Memory B cell (primary cell): Measurements from ENCODE around the gene CERS6.

ENCODE experiments used
- ATAC-seq: fragments of 150-1000 bp; cut with Tn5 transposase; 2 replicates; pipeline ENCODE4 v1.10.0; 2021; ENCODE audit warnings: low read depth, mild to moderate bottlenecking, moderate library complexity
- DNase-seq, 2 donors: peaks; one replicate each; pipeline ENCODE4 v3.0.0; 2022; ENCODE audit warnings: low spot score in 2 of 2
- H3K27ac Mint-ChIP-seq: one replicate; pipeline ENCODE4 v1.8.0; 2022; ENCODE audit warnings: mild to moderate bottlenecking, moderate library complexity, mixed read lengths
- H3K27me3 Mint-ChIP-seq: one replicate; pipeline ENCODE4 v1.8.0; 2022; ENCODE audit warnings: mixed read lengths
- H3K36me3 Mint-ChIP-seq: one replicate; pipeline ENCODE4 v1.8.0; 2022; ENCODE audit warnings: mild to moderate bottlenecking, mixed read lengths
- H3K4me1 Mint-ChIP-seq: one replicate; pipeline ENCODE4 v1.8.0; 2022; ENCODE audit warnings: mixed read lengths
- H3K4me3 Mint-ChIP-seq: one replicate; pipeline ENCODE4 v1.8.0; 2022; ENCODE audit warnings: mild to moderate bottlenecking, moderate library complexity, mixed read lengths
- H3K9me3 Mint-ChIP-seq: one replicate; pipeline ENCODE4 v1.8.0; 2022; ENCODE audit warnings: mixed read lengths

The CERS6 gene

DNA sequence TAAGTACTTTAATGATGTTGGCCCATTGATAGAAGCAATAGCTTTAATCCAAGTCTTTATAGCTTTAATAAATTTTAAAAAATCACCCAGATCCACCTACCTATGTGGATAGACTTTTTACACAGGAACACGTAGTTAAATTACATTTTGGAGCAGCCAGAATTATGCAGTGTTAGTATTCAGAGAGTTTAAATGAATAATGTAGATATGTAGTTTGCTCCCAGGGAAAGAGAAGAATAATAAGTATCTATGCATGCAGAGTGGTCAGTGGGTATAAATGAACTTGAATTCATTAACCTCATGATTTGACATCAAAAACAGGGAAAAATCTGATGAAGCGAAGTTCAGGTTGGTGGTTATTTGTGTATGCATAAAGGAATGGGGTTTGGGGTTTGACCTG lies 146.3 kb downstream of the CERS6 start:
- no peak overlapping the region for H3K27ac Mint-ChIP-seq
- peaks cover 8% of the 10 kb centered on the region for H3K9me3 Mint-ChIP-seq
- H3K36me3 Mint-ChIP-seq, result peaks cover 8% of the 10 kb centered on the region
- ATAC-seq, result no peak
- H3K4me1 Mint-ChIP-seq, result no peaks in the 10 kb centered on the region
- no peak for DNase-seq
- no peaks in the 10 kb centered on the region for H3K27me3 Mint-ChIP-seq
- no peak overlapping the region for H3K4me3 Mint-ChIP-seq

DNA sequence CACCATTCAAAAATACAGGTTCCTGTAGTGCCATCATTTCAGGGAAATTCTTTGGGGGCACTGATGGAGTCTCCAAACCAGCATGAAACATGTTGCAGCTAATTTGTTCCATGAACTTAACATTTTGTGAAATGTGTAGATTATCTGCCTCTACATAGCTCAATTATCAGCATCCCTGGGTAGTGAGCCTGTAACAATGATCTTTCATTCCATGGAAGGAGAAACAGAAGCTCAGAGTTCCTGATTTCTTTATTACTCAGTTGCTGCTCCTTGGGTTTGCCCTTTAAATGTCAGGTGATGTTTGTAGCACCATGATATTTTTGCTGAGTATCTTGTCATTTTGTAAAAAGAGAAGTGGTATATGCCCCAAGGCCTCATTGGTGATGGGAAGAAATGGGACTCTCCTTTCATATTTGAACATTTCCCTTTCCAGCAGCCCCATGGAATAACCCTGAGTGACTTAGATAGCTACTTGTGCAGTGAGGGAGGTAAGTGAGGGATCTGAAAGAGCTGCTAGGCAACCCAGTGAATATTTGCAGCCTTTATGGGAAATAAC lies 146.9 kb downstream of the CERS6 start:
- H3K4me3 Mint-ChIP-seq, result no peak overlapping the region
- H3K9me3 Mint-ChIP-seq, result peaks cover 8% of the 10 kb centered on the region
- H3K27me3 Mint-ChIP-seq, result no peaks in the 10 kb centered on the region
- no peak for ATAC-seq
- peaks cover 8% of the 10 kb centered on the region for H3K36me3 Mint-ChIP-seq
- H3K4me1 Mint-ChIP-seq, result no peaks in the 10 kb centered on the region
- no peak overlapping the region for H3K27ac Mint-ChIP-seq
- no peak for DNase-seq

DNA sequence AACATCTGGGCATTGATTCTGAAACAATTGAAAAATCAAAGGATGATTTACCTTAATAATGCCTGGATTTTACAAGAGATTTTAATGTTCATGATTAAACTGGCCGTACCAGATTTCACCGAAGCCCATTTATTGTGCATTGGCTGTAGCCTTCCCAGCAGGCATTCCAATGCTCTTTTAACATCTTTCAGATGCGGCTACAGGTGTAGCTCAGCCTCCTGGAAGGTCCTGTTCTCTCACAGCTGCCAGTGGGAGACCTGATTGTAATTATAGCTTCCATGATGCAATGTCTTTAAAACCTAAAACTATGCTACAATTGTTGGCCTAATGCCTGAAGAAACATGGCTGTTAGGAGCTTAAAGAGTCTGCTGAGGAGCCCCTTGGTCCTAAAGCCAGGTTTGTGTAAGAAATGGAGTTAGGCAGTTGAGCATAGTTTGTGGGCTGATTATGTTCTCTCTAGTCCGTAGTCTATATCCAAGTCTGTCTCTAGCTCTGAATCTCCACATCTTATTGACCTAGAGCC lies 147.4 kb downstream of the CERS6 start:
- ATAC-seq (no peak), DNase-seq (no peak)
- Mint-ChIP-seq H3K36me3 (peaks cover 8% of the 10 kb centered on the region), H3K4me3 (no peak overlapping the region), H3K27ac (no peak overlapping the region), H3K27me3 (no peaks in the 10 kb centered on the region), H3K9me3 (peaks cover 8% of the 10 kb centered on the region), H3K4me1 (no peaks in the 10 kb centered on the region)

DNA sequence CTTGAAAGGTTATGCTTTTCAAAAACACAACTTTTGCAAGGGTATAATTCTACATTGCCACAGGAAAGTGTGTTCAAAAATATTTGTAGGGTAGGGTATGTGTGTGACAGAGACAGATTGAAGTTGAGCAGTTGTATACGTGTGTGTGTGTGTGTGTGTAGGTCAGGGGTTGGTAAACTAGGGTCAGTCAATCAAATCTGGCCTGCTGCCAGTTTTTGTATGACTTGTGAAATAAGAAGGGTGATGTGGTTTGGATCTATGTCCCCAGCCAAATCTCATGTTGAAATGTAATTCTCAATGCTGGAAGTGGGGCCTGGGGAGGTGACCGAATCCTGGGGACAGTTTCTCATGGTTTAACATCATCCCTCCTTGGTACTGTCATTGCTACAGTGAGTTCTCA lies 148.2 kb downstream of the CERS6 start:
- H3K4me3 Mint-ChIP-seq, result no peak overlapping the region
- H3K9me3 Mint-ChIP-seq, result peaks cover 8% of the 10 kb centered on the region
- no peaks in the 10 kb centered on the region for H3K27me3 Mint-ChIP-seq
- no peak overlapping the region for H3K27ac Mint-ChIP-seq
- ATAC-seq (no peak), DNase-seq (no peak)
- H3K36me3 Mint-ChIP-seq, result peaks cover 8% of the 10 kb centered on the region
- H3K4me1 Mint-ChIP-seq, result no peaks in the 10 kb centered on the region

DNA sequence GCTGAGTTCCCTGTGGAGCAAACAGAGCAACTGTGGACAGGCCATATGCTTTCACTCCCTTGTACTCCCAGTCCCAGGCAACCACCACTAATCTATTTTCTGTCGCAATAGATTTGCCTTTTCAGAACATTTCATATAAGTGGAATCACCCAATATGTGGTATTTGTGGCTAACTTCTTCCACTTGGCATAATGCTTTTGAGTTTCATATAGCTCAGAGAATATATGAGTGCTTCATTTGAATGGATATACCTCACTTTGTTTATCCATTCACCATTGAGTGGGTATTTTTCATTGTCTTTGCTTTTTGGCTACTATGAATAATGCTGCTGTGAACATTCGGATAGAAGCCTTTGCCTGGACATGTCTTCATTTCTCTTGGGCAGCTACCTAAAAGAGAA lies 151.9 kb downstream of the CERS6 start:
- peaks cover 7% of the 10 kb centered on the region for H3K36me3 Mint-ChIP-seq
- H3K4me1 Mint-ChIP-seq, result no peaks in the 10 kb centered on the region
- ATAC-seq (no peak), DNase-seq (no peak)
- H3K27ac Mint-ChIP-seq, result no peak overlapping the region
- peaks cover 10% of the 10 kb centered on the region for H3K9me3 Mint-ChIP-seq
- no peak overlapping the region for H3K4me3 Mint-ChIP-seq
- no peaks in the 10 kb centered on the region for H3K27me3 Mint-ChIP-seq

DNA sequence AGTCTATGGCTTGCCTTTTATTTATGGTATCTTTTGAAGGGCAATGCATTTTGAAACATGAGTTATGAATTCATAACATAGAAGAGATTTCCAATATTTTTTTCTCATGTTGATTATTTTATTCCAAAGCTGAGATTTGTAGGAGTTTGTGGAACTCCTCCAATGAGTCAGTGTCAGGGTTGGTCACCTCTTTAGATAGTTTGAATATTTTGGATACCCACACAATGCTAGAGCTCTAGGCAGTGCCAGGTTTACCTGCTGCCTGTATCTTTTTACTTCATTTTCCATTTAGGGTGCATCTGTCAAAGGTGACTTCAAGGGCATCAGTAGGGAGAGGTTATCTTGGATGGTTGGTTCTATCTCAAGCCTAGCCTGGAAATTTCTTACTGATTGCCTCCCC lies 152.7 kb downstream of the CERS6 start:
- ATAC-seq (no peak), DNase-seq (no peak)
- no peak overlapping the region for H3K27ac Mint-ChIP-seq
- H3K27me3 Mint-ChIP-seq, result no peaks in the 10 kb centered on the region
- H3K9me3 Mint-ChIP-seq, result peaks cover 13% of the 10 kb centered on the region
- no peaks in the 10 kb centered on the region for H3K4me1 Mint-ChIP-seq
- H3K4me3 Mint-ChIP-seq, result no peak overlapping the region
- peaks cover 7% of the 10 kb centered on the region for H3K36me3 Mint-ChIP-seq

DNA sequence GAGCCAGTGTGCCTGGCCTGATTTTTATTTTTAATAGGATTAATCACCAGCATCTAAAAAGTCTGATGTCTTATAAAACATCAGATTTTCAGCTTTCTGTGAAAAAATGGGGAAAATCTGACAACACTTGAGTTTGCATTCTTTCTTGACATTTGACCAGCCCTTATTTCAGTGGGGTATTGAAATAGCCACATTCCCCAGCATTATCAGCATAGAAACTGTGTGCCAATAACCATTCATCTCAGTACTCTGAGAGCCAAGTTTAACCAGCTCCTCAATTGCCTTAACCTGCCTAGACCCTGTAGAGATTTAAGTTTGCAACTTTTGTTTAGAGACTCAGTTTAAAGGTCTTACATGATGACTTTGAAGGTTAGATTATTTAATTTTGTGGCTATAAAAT lies 155.0 kb downstream of the CERS6 start:
- H3K4me1 Mint-ChIP-seq, result no peaks in the 10 kb centered on the region
- DNase-seq (no peak), ATAC-seq (no peak)

DNA sequence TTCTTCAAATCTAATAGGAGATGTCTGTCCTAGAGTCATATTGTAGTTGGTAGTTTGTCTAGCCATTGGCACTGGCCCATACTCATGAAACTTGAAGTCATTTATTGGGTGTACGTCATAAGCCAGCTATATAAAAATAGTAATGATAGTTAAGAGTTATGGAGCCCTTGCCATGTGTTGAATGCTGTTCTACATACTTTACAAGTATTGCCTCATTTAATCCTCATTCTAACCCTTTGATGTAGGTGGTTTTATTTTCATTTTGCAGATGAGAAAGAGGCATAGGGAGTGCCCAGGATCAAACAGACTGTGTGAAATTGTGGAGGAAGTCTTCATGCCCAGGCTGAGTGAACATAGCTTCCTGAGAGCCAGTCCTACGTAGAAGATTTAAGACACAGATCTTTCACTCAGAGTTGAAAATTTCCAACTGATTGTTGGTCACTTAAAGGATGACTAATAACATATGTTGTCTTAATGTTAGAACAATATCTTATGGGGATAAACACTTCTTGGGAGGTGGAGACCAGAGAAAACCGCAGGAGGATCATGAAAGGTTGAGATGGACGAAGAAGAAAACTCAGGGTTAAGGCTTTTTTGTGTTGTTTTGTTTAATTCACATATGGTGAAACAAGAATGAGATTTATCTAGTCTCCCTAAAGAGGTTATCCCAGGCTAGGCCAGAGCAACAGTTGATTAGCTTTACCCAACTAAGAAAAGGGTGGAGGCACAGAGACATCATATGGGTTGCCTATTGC lies 156.0 kb downstream of the CERS6 start:
- Mint-ChIP-seq H3K36me3 (peaks cover 2% of the 10 kb centered on the region), H3K27me3 (no peaks in the 10 kb centered on the region), H3K4me3 (no peak overlapping the region), H3K27ac (no peak overlapping the region), H3K4me1 (no peaks in the 10 kb centered on the region), H3K9me3 (peaks cover 5% of the 10 kb centered on the region)
- ATAC-seq (no peak), DNase-seq (no peak)

More for the DNA sequence above, 155.0 kb downstream of the CERS6 start:
- peaks cover 7% of the 10 kb centered on the region for H3K9me3 Mint-ChIP-seq
- no peak overlapping the region for H3K27ac Mint-ChIP-seq
- no peak overlapping the region for H3K4me3 Mint-ChIP-seq
- H3K36me3 Mint-ChIP-seq, result peaks cover 2% of the 10 kb centered on the region
- no peaks in the 10 kb centered on the region for H3K27me3 Mint-ChIP-seq

DNA sequence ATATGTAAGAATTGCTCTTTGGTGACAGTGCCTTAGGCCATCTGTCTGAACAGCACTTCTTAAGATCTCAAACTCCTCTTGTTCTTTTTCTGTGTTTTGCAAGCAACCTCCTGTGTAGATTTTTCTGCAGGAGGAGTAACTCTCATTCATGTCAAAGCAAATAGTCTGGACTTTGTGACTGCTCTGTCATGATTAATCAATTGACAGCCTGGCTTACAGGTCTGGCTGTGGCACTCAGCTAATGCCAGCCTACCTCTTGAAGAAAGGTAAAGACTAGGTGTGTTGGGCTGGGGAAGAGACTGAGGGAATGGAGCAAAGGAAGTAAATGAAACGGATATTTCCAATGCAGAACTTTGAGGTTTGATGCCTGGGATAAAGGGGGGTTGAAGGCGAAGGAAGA lies 156.6 kb downstream of the CERS6 start:
- Mint-ChIP-seq H3K27me3 (no peaks in the 10 kb centered on the region), H3K36me3 (peaks cover 2% of the 10 kb centered on the region), H3K9me3 (peaks cover 8% of the 10 kb centered on the region)

DNA sequence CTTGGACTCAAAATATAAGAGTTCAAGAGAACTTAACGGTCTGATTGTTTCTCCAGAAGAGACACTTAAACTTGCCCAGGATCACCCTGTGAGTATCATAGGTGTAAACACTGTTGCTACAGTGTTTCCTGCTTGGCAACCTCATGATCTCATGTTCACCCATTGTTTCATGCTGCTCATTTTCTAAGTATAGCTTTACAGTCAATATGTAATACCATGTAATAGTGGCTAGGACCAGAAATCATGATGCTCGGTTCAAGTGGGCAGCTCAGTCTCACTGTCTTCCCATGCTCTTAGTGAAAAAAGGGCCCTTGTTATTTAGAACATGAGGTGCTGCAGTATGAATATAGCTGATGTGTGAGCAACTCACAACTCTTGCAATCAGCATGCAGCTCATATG lies 157.5 kb downstream of the CERS6 start:
- no peaks in the 10 kb centered on the region for H3K27me3 Mint-ChIP-seq
- no peak for DNase-seq
- ATAC-seq, result no peak
- H3K4me1 Mint-ChIP-seq, result no peaks in the 10 kb centered on the region
- peaks cover 8% of the 10 kb centered on the region for H3K9me3 Mint-ChIP-seq
- H3K36me3 Mint-ChIP-seq, result peaks cover 2% of the 10 kb centered on the region
- no peak overlapping the region for H3K4me3 Mint-ChIP-seq
- H3K27ac Mint-ChIP-seq, result no peak overlapping the region

More for the DNA sequence above, 156.6 kb downstream of the CERS6 start:
- Mint-ChIP-seq H3K4me1 (no peaks in the 10 kb centered on the region), H3K4me3 (no peak overlapping the region), H3K27ac (no peak overlapping the region)
- DNase-seq (no peak), ATAC-seq (no peak)

DNA sequence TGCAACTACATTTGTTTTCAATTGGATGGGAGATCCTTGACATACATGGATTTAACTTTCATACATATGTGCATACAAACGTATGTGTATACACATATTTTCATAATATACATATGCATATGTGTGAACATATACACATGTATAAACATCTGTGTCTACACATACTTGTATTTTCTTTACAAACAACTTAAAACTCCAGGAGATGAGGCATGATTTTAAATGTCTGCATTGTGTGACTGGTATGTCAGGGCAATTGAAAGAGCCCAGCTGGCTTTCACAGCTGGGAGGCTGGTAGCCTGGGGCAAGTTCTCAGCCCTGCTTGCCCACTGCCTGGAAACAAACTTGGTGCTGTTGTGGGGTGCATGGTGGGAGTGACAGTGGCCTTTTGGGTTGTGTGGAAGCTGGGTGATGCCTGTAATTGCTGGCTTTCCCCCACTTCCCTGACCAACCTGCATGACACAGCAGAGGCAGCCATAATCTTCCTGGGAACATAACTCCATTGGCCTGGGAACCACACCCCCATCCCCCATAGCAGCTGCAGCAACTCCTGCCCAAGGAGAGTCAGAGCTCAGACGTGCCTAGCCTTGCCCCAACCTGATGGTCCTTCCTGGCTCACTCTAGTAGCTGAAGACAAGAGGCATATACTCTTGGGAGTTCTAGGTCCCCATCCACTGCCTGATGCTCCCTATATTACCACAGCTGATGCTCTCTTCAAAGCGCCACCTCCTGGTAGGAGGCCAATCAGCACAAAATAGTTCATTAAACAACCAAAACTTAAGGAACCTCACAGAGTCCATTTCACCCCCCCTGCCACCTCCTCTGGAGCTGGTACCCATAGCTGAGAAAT lies 158.3 kb downstream of the CERS6 start:
- no peak overlapping the region for H3K4me3 Mint-ChIP-seq
- DNase-seq, result no peak

DNA sequence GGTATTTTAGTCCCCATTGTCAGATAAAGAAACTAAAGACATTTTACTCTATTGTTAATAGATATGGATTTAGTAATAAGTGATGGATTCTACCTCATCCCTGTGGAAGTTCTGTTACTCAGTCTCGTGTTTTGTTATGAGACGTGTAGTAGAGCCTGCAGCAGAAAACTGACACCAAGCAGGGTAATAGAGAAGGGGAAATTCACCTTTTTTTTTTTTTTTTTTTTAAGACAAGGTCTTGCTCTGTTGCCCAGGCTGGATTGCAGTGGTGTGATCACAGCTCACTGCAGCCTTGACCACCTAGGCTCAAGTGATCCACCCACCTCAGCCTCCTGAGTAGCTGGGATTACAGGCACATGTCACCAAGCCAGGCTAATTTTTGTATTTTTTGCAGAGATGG lies 164.5 kb downstream of the CERS6 start:
- Mint-ChIP-seq H3K9me3 (peaks cover 3% of the 10 kb centered on the region), H3K4me1 (peaks cover 2% of the 10 kb centered on the region), H3K27ac (no peak overlapping the region), H3K4me3 (no peak overlapping the region), H3K36me3 (no peaks in the 10 kb centered on the region), H3K27me3 (no peaks in the 10 kb centered on the region)
- DNase-seq (no peak), ATAC-seq (no peak)

More for the DNA sequence above, 158.3 kb downstream of the CERS6 start:
- Mint-ChIP-seq H3K27me3 (no peaks in the 10 kb centered on the region), H3K27ac (no peak overlapping the region), H3K4me1 (no peaks in the 10 kb centered on the region), H3K36me3 (peaks cover 2% of the 10 kb centered on the region), H3K9me3 (peaks cover 8% of the 10 kb centered on the region)
- ATAC-seq, result no peak

DNA sequence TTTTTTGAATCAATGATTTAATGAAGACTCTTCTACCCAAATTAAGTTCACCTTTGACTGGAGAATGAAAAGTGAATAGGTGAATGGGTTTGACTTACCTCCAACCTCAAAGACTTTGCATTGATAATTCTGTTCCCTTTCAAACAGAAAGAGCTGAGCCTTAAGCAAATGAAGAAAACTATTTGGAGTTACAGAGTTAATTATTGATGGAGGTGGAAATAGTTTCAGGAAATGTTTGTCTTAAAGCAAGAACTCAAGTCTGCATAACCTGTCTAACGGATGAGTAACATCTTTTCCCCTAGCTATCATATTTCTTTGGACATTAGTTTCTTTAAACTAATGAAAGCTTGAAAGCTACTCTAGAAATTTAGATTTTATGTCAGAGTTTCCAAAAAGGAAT lies 166.5 kb downstream of the CERS6 start:
- Mint-ChIP-seq H3K9me3 (no peaks in the 10 kb centered on the region), H3K4me1 (peaks cover 8% of the 10 kb centered on the region), H3K36me3 (no peaks in the 10 kb centered on the region), H3K4me3 (no peak overlapping the region), H3K27ac (no peak overlapping the region), H3K27me3 (no peaks in the 10 kb centered on the region)
- DNase-seq (no peak), ATAC-seq (no peak)

DNA sequence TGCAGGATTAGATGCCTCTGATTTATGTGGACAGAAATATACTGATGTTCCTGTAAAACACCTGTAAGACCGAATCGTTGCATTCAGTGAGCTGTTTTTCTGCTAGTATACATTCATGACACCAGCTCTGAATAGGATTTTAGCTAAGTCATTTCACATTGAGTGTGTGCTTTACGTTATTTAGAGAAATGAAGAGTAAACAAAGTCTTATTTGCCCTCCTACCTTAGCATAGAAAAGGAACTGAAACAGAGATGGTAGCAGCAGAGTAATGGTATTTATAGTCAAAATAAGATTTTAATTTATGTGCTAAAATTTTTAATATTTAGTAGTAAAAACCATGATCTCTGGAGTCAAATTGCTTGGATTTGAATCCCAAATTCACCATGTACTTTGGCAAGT lies 168.0 kb downstream of the CERS6 start:
- DNase-seq (no peak), ATAC-seq (no peak)
- no peaks in the 10 kb centered on the region for H3K9me3 Mint-ChIP-seq
- no peaks in the 10 kb centered on the region for H3K36me3 Mint-ChIP-seq
- H3K27ac Mint-ChIP-seq, result no peak overlapping the region
- H3K4me1 Mint-ChIP-seq, result peaks cover 8% of the 10 kb centered on the region
- no peak overlapping the region for H3K4me3 Mint-ChIP-seq
- no peaks in the 10 kb centered on the region for H3K27me3 Mint-ChIP-seq
